Body of pancreas (tissue), 4 donors: ENCODE results near the gene NLRC3.

Source experiments
- CTCF ChIP-seq, 7 experiments: fragments of 450-650 bp in 4 of 7; fragments of 200-600 bp in 3 of 7; sonication (generic) in 3 of 7; IDR thresholded peaks; one replicate each; pipeline ENCODE4 v1.5.1; 2016 to 2019; ENCODE audit warnings: antibody characterized with exemption in 7 of 7
- POLR2A ChIP-seq, 3 donors: fragments of 450-650 bp; IDR thresholded peaks; one replicate each; pipeline ENCODE4 v1.6.1; 2016; ENCODE audit warnings: antibody characterized with exemption in 3 of 3, mild to moderate bottlenecking in 2 of 3

DNA sequence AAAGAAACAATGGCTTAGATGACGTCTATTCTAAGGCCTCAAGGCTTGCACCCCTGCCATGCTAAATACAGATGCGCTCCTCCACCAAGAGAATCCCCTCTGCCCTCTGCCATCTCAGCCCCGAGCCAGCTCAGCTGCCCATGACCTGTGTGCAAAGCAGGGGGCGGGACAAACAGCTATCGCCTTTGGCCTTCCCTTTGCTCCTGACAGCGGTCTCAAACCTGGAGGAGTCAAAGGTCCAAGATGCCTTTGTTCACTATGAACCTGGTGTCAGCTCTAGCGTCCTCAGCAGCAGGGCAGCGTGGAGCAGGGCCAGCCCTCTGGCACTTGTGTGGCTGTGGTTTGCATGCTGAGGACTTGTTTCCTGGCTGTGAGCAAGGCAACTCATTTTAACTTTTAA is 21.9 kb upstream of the NLRC3 start:
- no peak for TF ChIP-seq POLR2A (IDR thresholded peaks at IDR 0.05)
- TF ChIP-seq CTCF (IDR thresholded peaks at IDR 0.05) = no peak
